Measurements from ENCODE around the gene TRDMT1. TPM values are rescaled to one million over a fixed set of nuclear protein-coding genes. Genes with fewer than 3 reads are reported as not detected.
A peak's percentile ranks its signal among the peaks of the same experiment; 100 is the strongest.

The TRDMT1 gene
- total RNA-seq, 1 donor = 19.1 TPM

- no peak for TF ChIP-seq CTCF (IDR thresholded peaks at IDR 0.05; ENCODE audit: insufficient read depth, low read length)
- peak; percentile 60 for DNase-seq (ENCODE audit: low read depth)
- no peak overlapping the region for H3K4me3 ChIP-seq (ENCODE audit: low read depth, low read length)
Observed at GRCh38 chr10:17237915-17238444, 36.5 kb upstream of the TRDMT1 start.

GRCh38 chr10:17237149-17237527 lies 35.7 kb upstream of the TRDMT1 start:
- H3K4me3 ChIP-seq (ENCODE audit: low read depth, low read length) = no peak overlapping the region
- TF ChIP-seq CTCF (IDR thresholded peaks at IDR 0.05; ENCODE audit: insufficient read depth, low read length) = no peak
- DNase-seq (ENCODE audit: low read depth) = no peak

- DNase-seq (ENCODE audit: low read depth) = peak; percentile 36
- no peak overlapping the region for H3K4me3 ChIP-seq (ENCODE audit: low read depth, low read length)
- no peak for TF ChIP-seq CTCF (IDR thresholded peaks at IDR 0.05; ENCODE audit: insufficient read depth, low read length)
Observed at GRCh38 chr10:17236468-17237148, 35.1 kb upstream of the TRDMT1 start.

GRCh38 chr10:17235136-17235535 lies 33.7 kb upstream of the TRDMT1 start:
- peak; percentile 32 for DNase-seq (ENCODE audit: low read depth)
- peak overlapping the region; percentile 98 for H3K4me3 ChIP-seq (ENCODE audit: low read depth, low read length)
- peak; percentile 30 for TF ChIP-seq CTCF (IDR thresholded peaks at IDR 0.05; ENCODE audit: insufficient read depth, low read length)

GRCh38 chr10:17234431-17234945 lies 33.0 kb upstream of the TRDMT1 start:
- no peak for TF ChIP-seq CTCF (IDR thresholded peaks at IDR 0.05; ENCODE audit: insufficient read depth, low read length)
- no peak for DNase-seq (ENCODE audit: low read depth)
- H3K4me3 ChIP-seq (ENCODE audit: low read depth, low read length) = peak overlapping the region; percentile 98

GRCh38 chr10:17233286-17233991 lies 32.0 kb upstream of the TRDMT1 start:
- TF ChIP-seq CTCF (IDR thresholded peaks at IDR 0.05; ENCODE audit: insufficient read depth, low read length) = no peak
- H3K4me3 ChIP-seq (ENCODE audit: low read depth, low read length) = peak overlapping the region; percentile 98
- peak; percentile 59 for DNase-seq (ENCODE audit: low read depth)

All from fibroblast of the aortic adventitia (primary cell).